Brain pericyte (primary cell): ENCODE data around the gene CDC42BPB.
"Not testable (repeated sequence)": the region's sequence is repeated elsewhere in the genome, so short reads cannot be mapped to it uniquely, and the experiment has no call there.

ENCODE experiments used
- DNase-seq: peaks from one replicate; pipeline ENCODE4 v3.0.0-alpha.2; 2012; ENCODE audit warnings: low read depth, low spot score

The CDC42BPB gene

GRCh38 chr14:102902086-102902485 is 155.3 kb downstream of the CDC42BPB start:
- no peak for DNase-seq

GRCh38 chr14:102901633-102902032 is 155.7 kb downstream of the CDC42BPB start:
- no peak for DNase-seq

- no peak for DNase-seq
Observed at GRCh38 chr14:102900631-102901571, 156.4 kb downstream of the CDC42BPB start.

GRCh38 chr14:102899516-102899900 is 157.8 kb downstream of the CDC42BPB start:
- DNase-seq: no peak

- DNase-seq: no peak
Observed at GRCh38 chr14:102898776-102899515, 158.4 kb downstream of the CDC42BPB start.

- no peak for DNase-seq
Observed at GRCh38 chr14:102898298-102898697, 159.1 kb downstream of the CDC42BPB start.

GRCh38 chr14:102897299-102898027 is 159.9 kb downstream of the CDC42BPB start:
- DNase-seq: no peak

GRCh38 chr14:102896735-102897134 is 160.6 kb downstream of the CDC42BPB start:
- not testable (repeated sequence) for DNase-seq

- DNase-seq: peak; percentile 47
Observed at GRCh38 chr14:102893452-102893851, 163.9 kb downstream of the CDC42BPB start.

GRCh38 chr14:102892651-102893050 is 164.7 kb downstream of the CDC42BPB start:
- no peak for DNase-seq

GRCh38 chr14:102891556-102891955 is 165.8 kb downstream of the CDC42BPB start:
- DNase-seq: no peak

- no peak for DNase-seq
Observed at GRCh38 chr14:102891111-102891510, 166.2 kb downstream of the CDC42BPB start.

GRCh38 chr14:102889615-102890014 is 167.7 kb downstream of the CDC42BPB start:
- DNase-seq: no peak

- no peak for DNase-seq
Observed at GRCh38 chr14:102888748-102889147, 168.6 kb downstream of the CDC42BPB start.

GRCh38 chr14:102885737-102886447 is 171.5 kb downstream of the CDC42BPB start:
- DNase-seq: no peak

- no peak for DNase-seq
Observed at GRCh38 chr14:102883554-102883953, 173.8 kb downstream of the CDC42BPB start.

GRCh38 chr14:102883089-102883541 is 174.2 kb downstream of the CDC42BPB start:
- no peak for DNase-seq
